Activated CD4-positive, alpha-beta T cell treated with anti-CD3 and anti-CD28 coated beads for 1 hour (primary cell): ENCODE measurements around the gene JMJD7.

ENCODE experiments used
- DNase-seq: peaks from one replicate; pipeline ENCODE4 v3.0.0-alpha.2; 2020

Gene JMJD7

DNA sequence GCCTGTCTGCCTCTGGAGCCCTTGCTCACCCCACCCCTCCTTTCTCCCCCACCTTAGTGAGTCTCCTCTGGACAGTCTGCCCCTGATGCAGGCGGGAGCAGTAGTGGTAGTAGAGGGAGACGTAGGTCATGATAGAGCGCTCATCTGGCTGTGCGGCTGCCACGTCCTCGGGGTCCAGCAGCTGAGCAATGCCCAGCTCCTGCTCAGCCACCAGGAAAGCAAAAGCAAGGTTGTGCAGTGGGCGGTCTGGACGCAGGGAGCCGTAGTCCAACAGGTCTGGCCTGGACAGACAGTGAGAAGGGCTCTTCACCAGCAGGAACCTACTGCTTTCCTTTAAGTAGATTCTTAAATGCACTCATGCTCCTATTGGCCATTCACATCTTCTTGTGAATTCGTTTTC lies 59.3 kb downstream of the JMJD7 start:
- DNase-seq: no peak
